GM19395 (cell line): ENCODE data around the gene RELA.

Experiments
- ATAC-seq: cut with Tn5 transposase; IDR thresholded peaks from one replicate; pipeline ENCODE4 v1.9.1; 2021; ENCODE audit warnings: mild to moderate bottlenecking, moderate library complexity; ENCODE audit not compliant: unreplicated experiment

The RELA gene

DNA sequence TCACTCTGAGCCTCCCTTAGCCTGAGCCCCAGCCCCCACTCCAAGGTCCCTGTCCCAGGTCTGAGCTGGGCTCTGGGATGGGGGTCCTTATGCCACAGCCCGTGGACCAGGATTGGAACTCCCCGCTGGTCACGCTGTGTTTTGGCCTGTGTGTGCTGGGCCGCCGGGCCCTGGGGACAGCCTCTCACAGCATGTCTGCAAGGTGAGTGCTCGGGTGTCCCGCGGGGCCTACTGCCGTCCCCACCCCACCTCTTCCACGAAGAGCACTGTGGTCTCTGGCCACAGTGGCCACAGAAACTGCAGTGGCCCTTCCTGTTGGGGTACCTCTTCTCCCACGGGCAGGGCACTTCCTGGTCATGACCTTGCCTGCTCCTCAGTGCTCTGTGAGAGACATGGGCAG is 28.3 kb downstream of the RELA start:
- no peak for ATAC-seq

DNA sequence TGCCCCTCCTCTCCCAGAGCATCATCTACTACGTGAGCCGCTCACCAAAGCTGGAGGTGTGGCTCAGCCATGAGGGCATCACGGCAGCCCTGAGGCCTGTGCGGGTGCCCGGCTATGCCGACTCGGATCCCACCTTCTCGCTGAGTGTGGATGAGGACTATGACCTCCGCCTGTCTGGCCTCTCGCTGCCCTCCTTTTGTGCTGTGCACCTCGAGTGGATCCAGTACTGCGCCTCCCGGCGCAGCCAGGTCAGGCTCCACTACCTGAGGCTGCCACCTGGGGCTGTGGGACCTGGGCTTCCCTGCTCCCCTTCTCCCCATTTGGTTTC is 28.6 kb downstream of the RELA start:
- no peak for ATAC-seq

DNA sequence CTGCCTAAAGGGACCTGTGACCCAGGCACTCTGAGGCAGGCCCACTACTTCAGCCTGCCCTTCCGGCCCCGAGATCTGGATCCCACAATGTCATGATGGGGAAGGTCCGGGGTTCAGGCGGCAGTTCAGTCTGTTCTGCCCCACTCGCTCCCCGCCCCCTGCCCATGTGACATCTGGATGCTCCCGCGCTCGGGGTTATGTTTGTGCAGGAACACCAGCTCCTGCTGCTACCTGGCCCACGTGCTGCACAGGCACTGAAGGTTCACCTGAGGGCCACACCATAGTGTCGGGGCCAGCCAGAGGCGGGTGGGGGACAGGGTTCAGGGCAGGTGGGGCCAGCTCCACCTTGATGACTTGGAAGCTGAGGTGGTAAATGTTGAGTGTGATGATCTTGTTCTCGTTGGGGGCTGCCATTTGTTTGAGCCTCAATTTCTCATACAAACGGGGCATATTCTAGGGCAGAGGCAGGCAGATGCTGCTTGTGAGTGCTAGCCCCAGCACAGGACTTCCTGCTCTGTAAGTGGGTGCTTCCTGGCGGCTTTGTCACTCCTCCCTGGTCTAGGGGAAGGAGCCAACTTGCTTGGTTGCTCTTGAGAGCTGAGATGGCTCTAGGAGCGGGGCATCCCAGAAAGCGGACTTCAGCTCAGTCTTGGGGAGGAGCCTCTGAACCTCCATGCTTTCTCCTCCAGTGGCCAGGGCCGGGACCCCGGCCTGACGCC is 29.2 kb downstream of the RELA start:
- ATAC-seq: no peak

DNA sequence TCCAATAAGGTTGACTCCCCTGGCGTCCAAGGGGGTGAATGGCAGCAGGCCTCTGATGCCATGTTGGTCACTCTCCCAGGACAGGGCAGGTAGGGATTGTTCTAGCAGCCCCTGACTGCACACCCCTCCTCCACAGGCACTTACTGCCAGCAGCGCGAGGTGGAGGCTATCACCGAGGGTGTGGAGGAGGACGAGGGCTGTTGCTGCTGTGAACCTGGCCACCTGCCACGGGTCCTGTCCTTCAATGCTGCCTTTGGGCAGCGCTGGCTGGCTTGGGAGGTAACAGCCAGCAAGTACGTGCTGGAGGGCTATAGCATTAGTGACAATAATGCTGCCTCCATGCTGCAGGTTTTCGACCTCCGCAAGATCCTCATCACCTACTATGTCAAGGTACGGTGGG is 32.5 kb downstream of the RELA start:
- no peak for ATAC-seq

DNA sequence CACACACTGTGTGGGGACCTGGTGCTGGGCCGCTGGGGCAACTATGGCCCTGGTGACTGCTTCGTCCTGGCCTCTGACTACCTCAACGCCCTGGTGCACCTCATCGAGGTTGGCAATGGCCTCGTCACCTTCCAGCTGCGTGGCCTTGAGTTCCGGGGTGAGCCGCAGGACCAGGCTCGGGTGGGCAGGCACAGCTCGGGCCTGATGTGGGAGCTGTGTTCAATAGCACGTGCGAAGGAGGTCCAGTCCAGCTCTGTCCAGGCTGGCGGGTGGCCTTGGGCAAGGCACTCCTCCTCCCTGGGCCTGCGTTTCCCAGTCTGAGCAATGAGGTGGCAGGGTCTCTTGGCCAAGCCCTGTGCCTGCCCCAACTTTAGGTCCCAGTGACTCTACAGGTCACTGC is 33.1 kb downstream of the RELA start:
- ATAC-seq: no peak

DNA sequence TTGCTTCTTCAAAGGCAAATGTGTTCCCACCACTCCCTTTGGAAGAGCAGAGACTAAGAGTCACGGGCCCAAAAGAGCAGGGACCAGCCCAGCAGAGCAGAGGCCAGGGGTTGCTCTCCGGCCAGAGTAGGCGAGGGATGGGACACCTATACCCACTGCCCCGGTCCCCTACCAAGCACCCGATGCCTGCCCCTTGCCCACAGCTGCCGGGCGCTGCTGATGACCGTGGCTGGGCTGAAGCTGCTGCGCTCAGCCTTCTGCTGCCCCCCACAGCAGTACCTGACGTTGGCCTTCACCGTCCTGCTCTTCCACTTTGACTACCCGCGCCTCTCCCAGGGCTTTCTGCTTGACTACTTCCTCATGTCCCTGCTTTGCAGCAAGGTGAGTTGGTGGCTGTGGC is 35.5 kb downstream of the RELA start:
- ATAC-seq: no peak

DNA sequence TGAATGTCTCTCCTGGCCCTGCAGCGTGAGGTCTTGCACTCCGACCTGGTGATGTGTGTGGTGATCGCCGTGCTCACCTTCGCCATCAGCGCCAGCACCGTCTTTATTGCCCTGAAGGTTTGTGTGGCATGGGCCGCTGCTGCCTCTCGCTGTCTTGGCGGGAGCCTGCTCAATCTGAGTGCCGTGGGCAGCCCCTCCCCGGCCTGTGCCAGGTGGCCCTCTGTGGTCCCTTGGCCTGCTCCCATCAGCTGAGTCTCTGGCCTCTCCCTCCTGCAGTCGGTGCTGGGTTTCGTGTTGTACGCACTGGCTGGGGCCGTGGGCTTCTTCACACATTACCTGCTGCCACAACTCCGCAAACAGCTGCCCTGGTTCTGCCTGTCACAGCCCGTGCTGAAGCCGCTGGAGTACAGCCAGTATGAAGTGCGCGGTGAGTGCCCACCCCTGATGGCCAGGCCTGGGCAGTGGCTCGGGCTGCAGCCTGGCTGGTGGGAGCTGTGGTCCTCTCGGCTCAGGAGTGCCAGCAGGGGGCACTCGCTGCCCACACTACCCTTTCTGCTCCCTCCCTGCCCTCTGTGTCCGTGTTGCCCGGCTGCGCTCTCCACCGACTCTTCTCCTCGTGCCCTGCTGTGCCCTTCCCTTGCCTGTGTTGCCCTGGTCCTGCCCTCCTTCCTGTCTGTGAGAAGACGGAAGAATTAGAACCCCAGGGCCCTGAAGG is 36.9 kb downstream of the RELA start:
- ATAC-seq: no peak

DNA sequence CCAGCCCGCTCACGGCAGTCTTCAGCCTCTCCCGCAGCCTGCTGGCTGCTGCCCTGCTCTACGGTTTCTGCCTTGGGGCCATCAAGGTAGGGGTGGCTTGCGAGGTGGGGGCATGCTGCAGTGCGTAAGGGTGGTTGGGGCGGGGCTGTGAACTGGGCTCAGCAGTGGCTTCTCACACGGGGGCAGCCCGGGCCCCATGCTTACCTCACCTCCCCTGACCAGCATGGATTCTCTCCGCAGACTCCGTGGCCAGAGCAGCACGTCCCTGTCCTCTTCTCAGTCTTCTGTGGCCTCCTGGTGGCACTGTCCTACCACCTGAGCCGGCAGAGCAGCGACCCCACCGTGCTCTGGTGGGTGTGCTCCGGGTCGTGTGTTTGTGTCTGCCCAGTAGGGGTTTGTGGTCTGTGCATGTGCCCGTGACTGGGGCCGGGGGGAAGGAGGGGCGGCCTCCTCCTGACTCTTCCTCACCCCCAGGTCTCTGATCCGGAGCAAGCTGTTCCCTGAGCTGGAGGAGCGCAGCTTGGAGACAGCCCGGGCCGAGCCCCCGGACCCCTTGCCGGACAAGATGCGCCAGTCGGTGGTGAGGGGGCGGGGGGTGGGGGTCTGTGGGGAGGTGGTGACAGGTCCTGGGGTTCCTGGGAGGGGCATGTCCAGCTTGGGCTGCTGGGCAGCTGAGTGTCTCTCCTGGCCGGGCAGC is 37.6 kb downstream of the RELA start:
- ATAC-seq: no peak

DNA sequence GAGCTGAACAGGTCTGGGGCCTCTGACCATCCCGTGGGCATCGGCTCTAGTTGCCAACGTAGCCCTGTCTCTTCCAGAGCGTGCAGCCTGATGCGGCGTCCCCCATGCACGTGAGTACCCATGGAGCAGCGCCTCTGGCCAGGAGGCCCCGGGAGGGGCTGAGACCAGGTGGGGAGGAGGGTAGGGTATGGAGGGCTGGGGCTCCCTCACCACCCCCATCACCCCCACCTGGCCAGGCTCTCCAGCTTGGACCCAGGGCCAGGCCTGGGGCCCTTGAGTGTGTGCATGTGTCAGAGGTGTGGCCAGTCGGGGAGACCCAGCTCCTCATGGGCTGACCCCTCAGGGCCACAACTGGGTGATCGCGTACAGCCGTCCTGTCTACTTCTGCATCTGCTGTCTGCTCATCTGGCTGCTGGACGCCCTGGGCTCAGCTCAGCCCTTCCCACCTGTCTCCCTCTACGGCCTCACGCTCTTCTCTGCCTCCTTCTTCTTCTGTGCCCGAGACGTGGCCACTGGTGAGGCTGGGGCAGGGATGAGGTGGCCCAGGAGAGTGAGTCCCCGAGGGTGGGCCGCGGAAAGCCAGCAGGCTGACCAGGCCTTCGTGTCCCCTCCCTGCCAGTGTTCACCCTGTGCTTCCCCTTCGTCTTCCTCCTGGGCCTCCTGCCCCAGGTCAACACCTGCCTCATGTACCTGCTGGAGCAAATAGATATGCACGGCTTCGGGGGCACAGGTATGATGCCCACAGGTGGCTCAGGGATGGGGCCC is 38.7 kb downstream of the RELA start:
- ATAC-seq: no peak

DNA sequence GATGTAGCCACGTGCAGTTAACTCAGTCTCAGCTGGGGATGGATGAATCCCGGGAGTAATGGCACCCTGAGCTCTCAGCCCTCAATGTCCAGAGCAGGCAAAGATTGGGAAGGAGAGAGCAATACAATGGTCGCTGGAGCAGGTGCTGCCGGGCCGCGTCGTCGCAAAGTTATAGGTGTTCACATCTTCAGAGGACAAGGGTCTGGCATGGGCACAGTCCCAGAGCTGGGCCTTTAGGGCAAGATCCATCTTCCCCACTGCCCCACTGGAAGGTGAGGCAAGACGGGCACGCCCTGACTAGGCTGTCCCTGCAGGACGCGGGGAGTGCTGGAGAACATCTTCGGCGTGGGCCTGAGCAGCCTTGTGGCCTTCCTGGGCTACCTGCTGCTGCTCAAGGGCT is 39.5 kb downstream of the RELA start:
- no peak for ATAC-seq

DNA sequence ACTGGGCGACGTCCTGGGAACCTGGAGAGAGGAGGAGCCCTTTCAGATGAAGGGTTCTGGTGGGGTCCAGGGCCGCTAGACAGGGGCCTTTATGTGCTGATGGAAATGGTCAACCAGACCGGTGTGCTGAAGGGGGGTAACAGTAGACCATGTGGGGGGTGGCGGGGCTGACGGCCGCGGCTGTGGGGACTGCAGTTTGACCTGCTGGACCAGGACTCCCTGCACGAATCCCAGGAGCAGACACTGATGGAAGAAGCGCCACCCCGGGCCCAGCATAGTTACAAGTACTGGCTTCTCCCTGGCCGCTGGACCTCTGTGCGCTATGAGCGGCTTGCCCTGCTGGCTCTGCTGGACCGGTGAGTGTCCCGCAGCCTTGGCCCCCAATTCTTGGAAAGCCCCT is 40.7 kb downstream of the RELA start:
- ATAC-seq: no peak

DNA sequence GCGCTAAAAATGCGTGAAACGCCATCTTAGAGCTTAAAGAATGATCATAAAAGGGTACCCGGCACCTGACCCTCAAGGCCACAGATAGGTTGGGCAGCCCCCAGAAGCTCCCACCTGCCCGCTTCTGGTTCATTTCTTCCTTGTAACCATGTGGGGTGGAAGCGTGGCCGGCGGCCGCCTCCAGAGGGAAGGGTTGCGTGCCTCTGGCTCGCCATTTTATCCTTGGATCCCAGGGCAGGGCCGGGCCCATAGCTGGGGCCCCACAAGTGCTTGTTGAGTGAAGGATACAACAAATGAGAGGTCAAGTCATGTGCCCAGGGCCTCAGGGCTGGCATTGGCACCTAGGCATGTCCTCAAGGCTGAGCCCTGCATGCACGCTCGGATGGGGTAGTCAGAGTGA is 41.3 kb downstream of the RELA start:
- ATAC-seq: no peak

DNA sequence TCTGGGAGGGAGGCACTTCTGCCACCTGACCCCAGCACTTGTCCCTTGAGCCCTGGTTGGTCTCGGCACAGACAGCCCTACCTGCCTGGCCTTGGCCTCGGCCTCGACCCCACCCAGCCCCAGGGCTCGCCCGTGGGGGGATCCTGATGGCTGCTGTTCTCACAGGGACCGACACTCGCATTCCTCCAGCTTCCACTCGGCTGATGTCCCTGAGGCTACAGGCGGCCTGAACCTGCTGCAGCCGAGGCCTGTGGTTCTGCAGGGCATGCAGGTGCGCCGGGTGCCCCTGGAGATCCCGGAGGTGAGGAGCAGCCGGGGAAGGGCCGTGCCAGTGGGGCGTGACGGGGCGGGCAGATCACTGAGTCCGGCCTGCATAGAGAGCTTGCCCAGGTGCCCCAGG is 42.0 kb downstream of the RELA start:
- no peak for ATAC-seq

DNA sequence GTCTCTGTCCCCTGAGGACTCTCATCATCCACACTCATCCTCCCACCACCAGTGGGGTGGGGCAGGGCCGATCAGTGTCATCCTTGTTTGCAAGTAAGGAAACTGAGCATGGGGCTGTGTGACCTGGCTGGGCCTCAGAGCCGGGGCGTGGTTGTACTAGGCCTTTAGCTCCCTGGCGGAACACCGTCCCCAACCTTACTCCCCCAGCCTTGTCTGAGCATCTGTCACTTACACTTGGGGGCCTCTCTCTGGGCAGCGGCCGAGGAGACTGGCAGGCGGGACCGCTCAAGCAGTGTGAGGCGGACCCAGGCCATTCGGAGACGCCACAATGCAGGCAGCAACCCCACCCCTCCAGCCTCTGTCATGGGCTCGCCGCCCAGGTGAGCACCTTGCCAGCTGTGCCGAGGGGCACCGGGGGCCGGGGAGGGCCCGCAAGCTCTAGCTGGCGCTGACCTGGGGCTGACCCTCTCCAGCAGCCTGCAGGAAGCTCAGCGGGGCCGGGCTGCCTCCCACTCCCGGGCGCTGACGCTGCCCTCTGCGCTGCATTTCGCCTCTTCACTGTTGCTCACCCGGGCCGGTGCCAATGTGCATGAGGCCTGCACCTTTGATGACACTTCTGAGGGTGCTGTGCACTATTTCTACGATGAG is 43.3 kb downstream of the RELA start:
- ATAC-seq: no peak

DNA sequence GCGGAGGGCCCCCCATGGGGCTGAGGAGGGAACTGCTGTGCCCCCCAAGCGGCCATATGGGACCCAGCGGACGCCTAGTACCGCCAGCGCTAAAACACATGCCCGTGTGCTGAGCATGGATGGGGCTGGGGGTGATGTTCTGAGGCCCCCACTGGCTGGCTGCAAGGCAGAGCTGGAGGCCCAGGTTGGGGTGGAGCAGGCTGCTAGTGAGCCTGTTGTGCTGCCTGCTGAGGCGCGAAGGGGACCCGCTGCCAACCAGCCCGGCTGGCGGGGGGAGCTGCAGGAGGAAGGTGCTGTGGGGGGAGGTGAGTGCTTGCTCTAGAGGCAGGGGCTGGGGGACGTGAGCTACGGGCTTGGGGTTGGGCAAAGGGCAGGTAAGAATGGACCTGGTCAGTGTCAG is 44.0 kb downstream of the RELA start:
- ATAC-seq: no peak

DNA sequence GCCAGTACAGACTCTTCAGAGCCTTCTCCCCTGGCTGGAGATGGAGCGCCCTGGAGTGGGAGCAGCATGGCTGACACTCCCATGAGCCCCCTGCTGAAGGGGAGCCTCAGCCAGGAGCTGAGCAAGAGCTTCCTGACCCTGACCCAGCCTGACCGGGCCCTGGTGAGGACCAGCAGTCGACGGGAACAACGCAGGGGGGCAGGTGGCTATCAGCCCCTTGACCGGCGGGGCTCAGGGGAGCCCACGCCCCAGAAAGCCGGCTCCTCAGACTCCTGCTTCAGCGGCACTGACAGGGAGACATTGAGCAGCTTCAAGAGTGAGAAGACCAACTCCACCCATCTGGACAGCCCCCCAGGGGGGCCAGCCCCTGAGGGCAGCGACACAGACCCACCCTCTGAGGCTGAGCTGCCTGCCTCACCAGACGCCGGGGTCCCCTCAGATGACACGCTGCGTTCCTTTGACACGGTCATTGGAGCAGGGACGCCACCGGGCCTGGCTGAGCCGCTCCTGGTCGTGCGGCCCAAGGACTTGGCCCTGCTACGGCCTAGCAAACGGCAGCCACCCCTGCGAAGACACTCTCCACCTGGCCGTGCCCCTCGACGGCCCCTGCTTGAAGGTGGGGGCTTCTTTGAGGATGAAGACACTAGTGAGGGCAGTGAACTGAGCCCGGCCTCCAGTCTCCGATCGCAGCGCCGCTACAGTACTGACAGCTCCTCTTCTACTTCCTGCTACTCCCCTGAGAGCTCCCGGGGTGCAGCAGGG is 44.5 kb downstream of the RELA start:
- no peak for ATAC-seq

DNA sequence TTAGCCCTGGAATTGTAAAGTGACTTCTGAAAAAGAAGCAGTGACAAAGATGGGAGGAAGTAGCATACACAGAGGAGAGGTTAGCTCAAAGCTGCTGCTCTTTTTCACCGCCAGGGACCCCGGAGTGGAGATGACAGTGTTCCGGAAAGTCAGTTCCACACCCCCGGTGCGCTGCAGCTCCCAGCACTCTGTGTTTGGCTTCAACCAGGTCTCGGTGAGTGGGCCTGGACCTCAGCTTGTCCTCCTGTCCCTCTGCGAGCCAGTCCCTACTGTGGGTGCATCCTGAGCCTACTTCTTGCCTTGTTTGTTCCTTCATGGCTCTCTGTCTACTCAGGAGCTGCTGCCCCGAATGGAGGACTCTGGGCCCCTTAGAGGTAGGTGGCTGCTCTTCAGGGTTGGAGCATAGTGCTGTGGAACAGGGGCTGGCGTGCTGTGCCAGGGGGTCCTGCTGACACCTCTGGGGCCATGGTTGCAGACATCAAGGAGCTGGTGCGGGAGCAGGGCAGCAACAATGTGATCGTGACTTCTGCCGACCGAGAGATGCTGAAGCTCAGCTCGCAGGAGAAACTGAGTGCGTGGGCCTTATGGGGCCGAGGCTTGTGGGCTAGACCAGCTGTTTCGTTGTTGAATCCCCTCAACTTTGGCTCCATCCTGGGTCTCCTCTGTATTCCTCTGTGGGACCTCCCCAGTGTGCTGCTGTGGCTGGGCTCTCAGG is 45.4 kb downstream of the RELA start:
- ATAC-seq: no peak

DNA sequence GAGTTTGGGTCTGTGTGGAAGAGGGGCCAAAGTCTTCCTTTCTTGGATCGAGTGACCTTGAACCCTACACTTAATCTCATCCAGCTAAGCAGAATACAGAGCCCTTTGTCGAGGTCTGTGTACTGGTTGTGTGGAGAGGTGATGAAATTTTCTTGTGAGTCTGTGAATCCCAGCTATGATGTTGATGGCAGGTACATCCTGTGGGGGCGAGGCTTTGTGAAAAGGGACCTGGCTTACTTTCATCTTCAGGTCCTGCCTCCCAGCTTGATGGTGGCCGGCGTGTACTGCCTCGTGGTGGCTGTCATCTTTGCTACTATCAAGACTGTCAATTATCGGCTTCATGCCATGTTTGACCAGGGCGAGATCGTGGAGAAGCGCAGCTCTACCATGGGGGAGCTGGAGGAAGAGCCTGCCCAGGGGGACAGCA is 46.1 kb downstream of the RELA start:
- no peak for ATAC-seq

DNA sequence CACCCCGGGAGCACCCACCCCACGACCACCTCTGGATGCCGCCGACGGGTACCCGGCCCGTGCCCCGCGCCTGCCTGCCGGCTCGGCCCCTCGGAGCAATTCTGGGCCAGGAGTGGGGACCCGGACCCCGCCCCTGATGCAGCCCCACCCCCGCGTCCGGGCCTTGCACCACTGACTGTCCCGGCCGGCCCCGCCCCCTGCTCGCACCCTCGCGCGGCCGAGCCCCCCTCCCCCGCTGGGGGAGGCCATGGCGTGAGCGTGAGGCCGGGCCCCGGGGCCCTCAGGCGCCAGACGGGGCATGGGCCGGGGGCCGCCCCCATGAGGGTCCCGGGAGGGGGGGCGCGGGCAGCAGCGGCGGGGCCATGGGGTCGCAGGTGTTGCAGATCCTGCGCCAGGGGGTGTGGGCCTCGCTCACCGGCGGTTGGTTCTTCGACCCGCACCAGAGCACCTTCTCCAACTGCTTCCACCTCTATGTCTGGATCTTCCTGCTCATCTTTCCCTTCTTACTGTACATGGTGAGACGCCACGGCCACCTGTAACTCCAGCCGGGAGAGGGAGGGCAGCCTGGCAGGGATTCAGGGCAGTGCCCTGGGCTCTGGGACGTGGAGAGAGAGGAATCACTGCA is 46.7 kb downstream of the RELA start:
- ATAC-seq: peak; percentile 2
